NCI-H128 (cell line): Measurements from ENCODE around the gene FAM169A.
"Not testable (repeated sequence)": the region's sequence is repeated elsewhere in the genome, so short reads cannot be mapped to it uniquely, and the experiment has no call there.

ENCODE experiments used
- DNase-seq: peaks from one replicate; lab custom pipeline; 2025; ENCODE audit not compliant: unreplicated experiment; lab: John Stamatoyannopoulos, UW

The FAM169A gene

GRCh38 chr5:74801197-74801596, 65.0 kb downstream of the FAM169A start:
- no peak for DNase-seq

GRCh38 chr5:74798977-74799911, 66.9 kb downstream of the FAM169A start:
- DNase-seq: no peak

GRCh38 chr5:74791669-74792068, 74.5 kb downstream of the FAM169A start:
- not testable (repeated sequence) for DNase-seq

- no peak for DNase-seq
Observed at GRCh38 chr5:74787424-74787823, 78.8 kb downstream of the FAM169A start.

GRCh38 chr5:74786851-74787250, 79.3 kb downstream of the FAM169A start:
- DNase-seq: no peak

GRCh38 chr5:74778609-74779008, 87.6 kb downstream of the FAM169A start:
- no peak for DNase-seq

GRCh38 chr5:74772359-74772758, 93.8 kb downstream of the FAM169A start:
- no peak for DNase-seq

GRCh38 chr5:74767579-74767913, 98.6 kb downstream of the FAM169A start:
- no peak for DNase-seq

GRCh38 chr5:74766849-74767578, 99.2 kb downstream of the FAM169A start, which contains the start of the genes GFM2 and NSA2:
Gene GFM2 (minus strand): TSS chr5:74767117. CDS start chr5:74763742, 3,375 bp downstream.
Gene NSA2 (plus strand): TSS chr5:74767249. CDS start chr5:74767361, 112 bp downstream.
- peak; percentile 77 for DNase-seq

GRCh38 chr5:74766418-74766848, 99.8 kb downstream of the FAM169A start:
- DNase-seq: no peak

GRCh38 chr5:74765929-74766328, 100.3 kb downstream of the FAM169A start:
- DNase-seq: no peak

- no peak for DNase-seq
Observed at GRCh38 chr5:74765201-74765600, 101.0 kb downstream of the FAM169A start.

- DNase-seq: no peak
Observed at GRCh38 chr5:74763504-74763903, 102.7 kb downstream of the FAM169A start.

GRCh38 chr5:74762599-74762998, 103.6 kb downstream of the FAM169A start:
- DNase-seq: no peak

- no peak for DNase-seq
Observed at GRCh38 chr5:74761241-74761640, 104.9 kb downstream of the FAM169A start.

- not testable (repeated sequence) for DNase-seq
Observed at GRCh38 chr5:74748742-74749141, 117.4 kb downstream of the FAM169A start.

GRCh38 chr5:74738406-74738805, 127.8 kb downstream of the FAM169A start:
- DNase-seq: no peak

- no peak for DNase-seq
Observed at GRCh38 chr5:74736759-74737158, 129.4 kb downstream of the FAM169A start.
